Measurements from ENCODE around the gene ZNF784. TPM values are rescaled to one million over a fixed set of nuclear protein-coding genes. Genes with fewer than 3 reads are reported as not detected.
"Not testable (repeated sequence)": the region's sequence is repeated elsewhere in the genome, so short reads cannot be mapped to it uniquely, and the experiment has no call there.

ZNF784 gene
- total and polyA plus RNA-seq, 7 donors: 2.8 to 9.1 (median 7.2) TPM

DNA sequence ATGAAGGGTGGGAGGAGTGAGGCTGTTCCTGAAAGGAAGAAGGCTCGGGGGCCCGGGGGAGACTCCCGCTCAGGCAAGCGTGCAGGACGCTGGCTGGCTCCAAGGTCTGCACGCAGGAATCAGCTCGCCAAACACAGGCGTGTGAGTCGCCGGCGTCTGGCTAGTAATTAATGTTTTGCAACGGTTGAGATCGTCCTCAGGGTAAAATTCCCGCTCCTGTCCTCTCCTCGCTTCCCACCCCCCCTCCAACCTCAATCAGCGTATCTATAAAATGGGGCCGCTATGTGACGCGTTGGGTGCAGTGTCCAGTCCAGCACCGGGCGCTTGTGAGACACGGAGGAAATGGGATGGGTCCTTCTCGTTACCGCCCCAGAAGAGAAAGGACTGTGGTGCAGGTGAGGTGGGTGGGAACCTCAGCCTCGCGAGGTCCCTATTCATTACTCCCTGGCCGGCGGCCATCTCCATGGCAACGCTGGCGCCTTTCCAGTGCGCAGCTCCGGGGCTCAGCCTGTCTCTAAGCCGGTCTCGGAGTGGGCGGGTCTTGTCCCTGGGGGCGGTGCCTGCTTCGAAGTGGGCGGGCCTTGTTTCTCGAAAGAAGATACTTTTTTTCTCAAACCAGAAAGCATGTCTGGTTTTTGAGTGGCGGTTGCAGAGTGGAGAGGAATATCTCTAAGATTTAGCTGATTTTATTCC lies 37.2 kb downstream of the ZNF784 start:
- peaks cover 0 to 8% (median 0%) of the 10 kb centered on the region in 4 donors for H3K36me3 ChIP-seq
- peaks cover 0 to 31% (median 27%) of the 10 kb centered on the region in 4 donors for H3K4me1 ChIP-seq
- H3K9me3 ChIP-seq: no peaks in the 10 kb centered on the region
- H3K4me3 ChIP-seq: peak overlapping the region in 3 of 4 donors; percentile 25 to 42 (median 41)
- TF ChIP-seq POLR2AphosphoS5 (IDR thresholded peaks at IDR 0.05) (peak in 2 of 4 donors; percentile 19 to 26), EP300 (IDR thresholded peaks at IDR 0.05) (no peak), CTCF (IDR thresholded peaks at IDR 0.05) (no peak), POLR2A (IDR thresholded peaks at IDR 0.05) (no peak)
- H3K27ac ChIP-seq: peak overlapping the region in 3 of 4 donors; percentile 1 to 32 (median 3)
- intact Hi-C loops (cut with DNase I): no loop called here
- DNase-seq: peak; percentile 96
- H3K27me3 ChIP-seq: no peaks in the 10 kb centered on the region
- 1% methylated on average over 40 of the region's 40 CpGs for WGBS, 2 donors

DNA sequence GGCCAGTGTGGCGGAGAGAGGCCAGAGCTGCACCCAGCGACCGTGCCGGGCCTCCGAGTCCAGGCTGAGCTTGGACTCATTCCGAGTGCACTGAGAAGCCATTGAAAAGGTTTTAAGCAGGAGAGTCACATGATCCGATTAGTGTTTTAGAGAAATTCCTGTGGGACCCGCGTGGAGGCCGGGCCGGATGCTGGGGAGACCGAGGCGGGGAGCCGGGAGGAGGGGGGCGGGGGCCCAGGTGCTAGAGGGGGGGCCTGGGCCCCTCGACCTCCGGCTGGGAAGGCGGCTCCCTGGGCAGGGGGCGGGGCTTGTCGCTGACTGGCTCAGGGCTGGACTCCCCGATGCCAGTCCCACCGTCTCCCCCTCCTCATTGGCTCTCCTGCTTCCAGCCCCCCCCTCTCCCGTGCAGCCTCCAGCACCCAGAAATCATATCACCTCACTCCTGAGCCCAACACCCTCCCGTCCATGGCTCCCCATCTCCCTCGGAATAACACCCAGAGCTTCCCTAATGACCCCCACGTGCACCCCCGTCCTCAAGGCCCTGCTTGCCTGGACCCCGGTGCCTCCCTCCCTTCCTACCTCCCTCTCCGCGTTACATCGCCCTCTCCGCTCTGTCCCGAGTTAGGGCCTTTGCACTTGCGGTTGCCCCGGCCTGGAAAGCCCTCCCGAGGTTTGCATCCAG lies 38.6 kb downstream of the ZNF784 start:
- no peaks in the 10 kb centered on the region for H3K9me3 ChIP-seq
- H3K27ac ChIP-seq: peak overlapping the region; percentile 54 to 66 (median 61)
- 2 to 3% methylated on average over 35 to 36 of the region's 36 CpGs for WGBS, 2 donors
- peak overlapping the region; percentile 13 to 42 (median 34) for H3K4me3 ChIP-seq
- no peak for TF ChIP-seq POLR2AphosphoS5 (IDR thresholded peaks at IDR 0.05)
- TF ChIP-seq CTCF (IDR thresholded peaks at IDR 0.05): no peak
- TF ChIP-seq POLR2A (IDR thresholded peaks at IDR 0.05): no peak
- TF ChIP-seq EP300 (IDR thresholded peaks at IDR 0.05): no peak
- peaks cover 0 to 44% (median 39%) of the 10 kb centered on the region in 4 donors for H3K4me1 ChIP-seq
- peak; percentile 89 for DNase-seq
- no peaks in the 10 kb centered on the region for H3K36me3 ChIP-seq
- intact Hi-C loops (cut with DNase I): no loop called here
- no peaks in the 10 kb centered on the region for H3K27me3 ChIP-seq

- 93 to 94% methylated on average over 11 of the region's 11 CpGs for WGBS, 2 donors
- intact Hi-C loops (cut with DNase I): no loop called here
- H3K36me3 ChIP-seq: no peaks in the 10 kb centered on the region
- no peaks in the 10 kb centered on the region for H3K27me3 ChIP-seq
- no peak for DNase-seq
- no peak overlapping the region for H3K4me3 ChIP-seq
- no peak overlapping the region for H3K27ac ChIP-seq
- no peak for TF ChIP-seq CTCF (IDR thresholded peaks at IDR 0.05)
- TF ChIP-seq POLR2A (IDR thresholded peaks at IDR 0.05): no peak
- no peak for TF ChIP-seq EP300 (IDR thresholded peaks at IDR 0.05)
- no peak for TF ChIP-seq POLR2AphosphoS5 (IDR thresholded peaks at IDR 0.05)
- H3K4me1 ChIP-seq: peaks cover 0 to 46% (median 42%) of the 10 kb centered on the region in 4 donors
- no peaks in the 10 kb centered on the region for H3K9me3 ChIP-seq
Measured at GRCh38 chr19:55584871-55585270, 39.5 kb downstream of the ZNF784 start.

- H3K27ac ChIP-seq; H3K4me3 ChIP-seq; DNase-seq; intact Hi-C loops (cut with DNase I); H3K36me3 ChIP-seq; H3K27me3 ChIP-seq; H3K9me3 ChIP-seq: not testable (repeated sequence)
- peaks cover 0 to 53% (median 45%) of the 10 kb centered on the region in 4 donors for H3K4me1 ChIP-seq
- 87 to 90% methylated on average over 8 of the region's 8 CpGs for WGBS, 2 donors
Measured at GRCh38 chr19:55583897-55584296, 40.5 kb downstream of the ZNF784 start.

- Histone ChIP-seq H3K36me3 (peaks cover 0 to 20% (median 16%) of the 10 kb centered on the region in 4 donors), H3K27ac (peak overlapping the region in 1 of 4 donors; percentile 12), H3K4me1 (peaks cover 0 to 47% (median 38%) of the 10 kb centered on the region in 4 donors)
- intact Hi-C loops (cut with DNase I); H3K27me3 ChIP-seq; DNase-seq; H3K9me3 ChIP-seq; H3K4me3 ChIP-seq: not testable (repeated sequence)
- 62 to 73% methylated on average over 4 of the region's 4 CpGs for WGBS, 2 donors
Measured at GRCh38 chr19:55582284-55582683, 42.1 kb downstream of the ZNF784 start.
